ENCODE results near the gene SLC45A1.

Gene SLC45A1

DNA sequence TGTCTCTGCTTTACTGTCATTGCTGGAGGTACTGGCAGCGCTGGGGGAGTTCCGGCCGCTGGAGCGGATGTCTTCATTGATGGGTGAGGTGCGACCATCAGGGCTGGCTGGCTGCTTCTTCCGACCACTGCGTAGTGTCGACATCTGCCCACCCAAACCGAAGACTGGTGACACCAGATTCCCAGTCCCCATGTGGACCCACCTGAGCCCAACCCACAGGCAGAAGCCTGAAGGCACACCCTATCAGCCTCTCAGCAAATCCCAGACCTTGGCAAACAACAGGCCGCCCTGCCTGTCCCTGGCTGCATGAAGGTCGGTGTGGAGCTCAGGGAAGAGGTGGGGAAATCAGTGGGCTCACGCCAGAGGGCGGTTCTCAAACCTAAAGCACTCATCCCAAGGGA lies 44.8 kb downstream of the SLC45A1 start:
- intact Hi-C loops (cut with DNase I): no loop called here
- DNase-seq: peak in 2 of 10 donors; percentile 59 to 72

- peak in 2 of 10 donors; percentile 33 to 52 for DNase-seq
These were observed 45.4 kb downstream of the SLC45A1 start for GRCh38 chr1:8363186-8363766.

GRCh38 chr1:8363767-8364301 lies 45.9 kb downstream of the SLC45A1 start:
- peak in 1 of 10 donors; percentile 77 for DNase-seq
- intact Hi-C loops (cut with DNase I): no loop called here

More at GRCh38 chr1:8363186-8363766, 45.4 kb downstream of the SLC45A1 start:
- intact Hi-C loops (cut with DNase I): no loop called here

- peak in 1 of 10 donors; percentile 63 for DNase-seq
- intact Hi-C loops (cut with DNase I): no loop called here
These were observed 46.9 kb downstream of the SLC45A1 start for GRCh38 chr1:8364528-8365442.

DNA sequence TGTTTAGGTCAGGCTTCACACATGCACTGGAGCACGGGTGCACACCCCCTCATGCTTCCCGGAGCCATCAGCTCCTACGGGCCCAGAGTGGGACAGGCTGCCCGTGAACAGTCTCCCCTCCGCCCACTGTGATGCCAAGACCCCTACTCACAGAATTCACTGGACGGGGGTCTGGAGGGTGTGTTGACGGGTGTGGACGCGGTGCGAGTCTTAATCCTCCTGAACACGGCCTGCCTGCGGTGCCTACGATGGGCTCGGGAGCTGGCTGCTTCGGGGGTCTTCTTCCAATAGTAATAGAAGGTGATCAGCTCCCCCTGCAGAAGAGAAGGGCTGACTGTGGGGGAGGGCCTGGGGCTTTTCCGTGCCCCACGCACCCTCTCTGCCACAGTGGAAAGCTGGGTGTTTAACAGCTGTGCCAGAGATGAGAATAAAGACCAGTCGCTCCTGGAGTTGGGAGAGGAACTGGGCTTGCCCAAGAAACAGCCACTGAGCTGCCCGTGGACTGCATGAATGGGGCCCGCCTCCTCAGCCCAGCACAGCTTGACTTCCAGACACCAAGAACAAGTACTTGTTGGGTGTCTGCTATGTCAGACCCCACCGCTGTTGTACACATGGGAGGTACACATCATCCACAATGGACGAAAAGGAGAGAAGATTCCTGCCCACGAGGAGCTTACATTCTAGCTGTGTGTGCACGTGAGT lies 47.9 kb downstream of the SLC45A1 start:
- intact Hi-C loops (cut with DNase I): no loop called here
- DNase-seq: peak in 1 of 10 donors; percentile 62

- intact Hi-C loops (cut with DNase I): no loop called here
- no peak for DNase-seq
These were observed 49.8 kb downstream of the SLC45A1 start for GRCh38 chr1:8367571-8368194.

- DNase-seq: no peak
- intact Hi-C loops (cut with DNase I): no loop called here
These were observed 51.2 kb downstream of the SLC45A1 start for GRCh38 chr1:8368956-8369639.

- intact Hi-C loops (cut with DNase I): loop anchor here (5.0 kb wide), 1 partner anchor 52 kb away; no protein-coding TSS in a partner anchor
- no peak for DNase-seq
These were observed 52.4 kb downstream of the SLC45A1 start for GRCh38 chr1:8370046-8370881.

GRCh38 chr1:8370905-8371315 lies 53.0 kb downstream of the SLC45A1 start:
- DNase-seq: peak in 1 of 10 donors; percentile 75
- intact Hi-C loops (cut with DNase I): loop anchor here (5.0 kb wide), 1 partner anchor 51 kb away; no protein-coding TSS in a partner anchor

DNA sequence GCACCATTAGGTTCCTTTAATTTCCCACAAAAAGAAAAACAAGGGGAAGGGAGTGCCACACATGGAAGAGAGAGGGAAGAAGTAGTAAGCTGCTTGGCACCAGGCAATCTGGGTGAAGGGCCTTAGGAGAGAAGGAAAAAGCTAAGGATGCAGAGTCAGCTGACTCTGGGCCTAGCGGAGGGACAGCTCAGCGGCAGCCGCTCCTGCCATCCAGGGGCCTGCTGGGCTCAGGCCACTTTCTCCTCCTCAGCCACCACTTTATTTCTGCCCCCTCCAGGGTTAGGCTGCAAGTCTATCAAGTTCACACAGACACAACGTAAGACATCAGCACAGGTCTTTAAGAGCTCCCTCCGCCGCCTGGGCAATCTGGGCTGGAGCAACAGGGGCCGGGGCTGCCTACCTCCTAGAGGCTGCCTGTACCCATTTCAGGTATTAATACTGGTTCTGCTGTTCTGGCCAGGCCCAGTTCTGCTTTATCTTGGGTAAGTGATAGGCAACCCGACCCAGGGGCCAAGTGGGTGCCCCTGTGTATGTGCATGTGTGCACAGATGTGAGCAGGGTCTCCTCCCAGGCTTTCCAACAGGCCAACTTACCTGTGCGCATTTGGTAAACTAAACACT lies 53.6 kb downstream of the SLC45A1 start:
- DNase-seq: peak in 1 of 10 donors; percentile 86
- intact Hi-C loops (cut with DNase I): loop anchor here (5.0 kb wide), 1 partner anchor 51 kb away; no protein-coding TSS in a partner anchor

DNA sequence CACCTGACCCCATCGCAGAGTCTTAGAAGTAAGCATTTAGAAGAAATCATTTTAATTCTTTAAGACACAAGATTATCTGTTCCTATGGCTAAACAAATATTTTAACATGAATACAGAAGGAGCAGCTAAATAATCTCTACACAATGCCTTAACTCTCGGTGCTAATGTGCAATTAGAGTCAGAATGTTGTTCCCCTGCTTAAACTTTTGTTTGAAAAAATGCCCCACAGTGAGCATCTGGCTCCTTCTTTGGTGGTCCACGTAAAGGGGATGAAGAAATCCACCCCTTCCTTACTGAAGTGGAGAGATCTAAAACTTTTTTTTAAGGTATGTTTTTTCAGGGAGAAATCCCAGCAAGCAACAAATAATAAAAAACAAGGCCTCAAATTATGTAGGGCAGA lies 55.2 kb downstream of the SLC45A1 start:
- no peak for DNase-seq
- intact Hi-C loops (cut with DNase I): loop anchor here (5.0 kb wide), 1 partner anchor 49 kb away; no protein-coding TSS in a partner anchor

- intact Hi-C loops (cut with DNase I): loop anchor here (5.0 kb wide), 1 partner anchor 49 kb away; no protein-coding TSS in a partner anchor
These were observed 55.8 kb downstream of the SLC45A1 start for GRCh38 chr1:8373581-8374241.

GRCh38 chr1:8374356-8374755 lies 56.4 kb downstream of the SLC45A1 start:
- intact Hi-C loops (cut with DNase I): loop anchor here (5.0 kb wide), 1 partner anchor 48 kb away; no protein-coding TSS in a partner anchor
- DNase-seq: peak in 1 of 10 donors; percentile 70

More at GRCh38 chr1:8373581-8374241, 55.8 kb downstream of the SLC45A1 start:
- peak in 6 of 10 donors; percentile 50 to 93 (median 62) for DNase-seq

GRCh38 chr1:8374812-8375211 lies 56.9 kb downstream of the SLC45A1 start:
- intact Hi-C loops (cut with DNase I): loop anchor here (5.0 kb wide), 1 partner anchor 47 kb away; no protein-coding TSS in a partner anchor
- DNase-seq: no peak

DNA sequence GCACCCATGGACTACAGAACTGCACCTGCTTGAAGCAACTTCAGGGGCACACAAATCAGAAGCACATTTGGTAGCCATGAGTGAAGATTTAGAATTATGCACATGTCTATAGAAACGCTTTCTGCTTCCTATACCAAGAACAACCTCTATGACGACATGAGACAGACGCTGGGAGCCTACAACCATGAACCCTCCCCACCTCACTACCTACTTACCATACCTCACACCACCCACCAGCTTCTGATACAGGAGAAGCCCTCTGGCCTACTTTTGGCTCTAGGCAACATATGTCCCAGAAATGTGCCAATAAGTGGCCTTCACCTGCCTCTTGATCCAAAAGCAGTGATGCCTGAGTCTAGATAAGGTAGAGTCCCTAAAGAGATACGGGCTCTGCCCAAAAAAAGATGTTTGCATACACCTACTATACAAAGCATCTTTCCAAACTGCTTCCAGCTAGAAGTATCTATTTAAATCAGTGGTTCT lies 58.5 kb downstream of the SLC45A1 start:
- DNase-seq: no peak
- intact Hi-C loops (cut with DNase I): no loop called here

GRCh38 chr1:8377271-8377981 lies 59.5 kb downstream of the SLC45A1 start:
- intact Hi-C loops (cut with DNase I): no loop called here
- no peak for DNase-seq

Measured in posterior cingulate gyrus (tissue), 11 donors.